COLO829 (cell line): Measurements from ENCODE around the gene UBR4.

Source experiments
- DNase-seq: peaks from one replicate; pipeline ENCODE4 v3.0.0; 2012; ENCODE audit warnings: low spot score

UBR4 gene

GRCh38 chr1:19035377-19036040, 174.6 kb downstream of the UBR4 start:
- no peak for DNase-seq

- DNase-seq: no peak
Observed at GRCh38 chr1:19034721-19035120, 175.3 kb downstream of the UBR4 start.

GRCh38 chr1:19033926-19034680, 176.0 kb downstream of the UBR4 start:
- no peak for DNase-seq

- no peak for DNase-seq
Observed at GRCh38 chr1:19033515-19033839, 176.6 kb downstream of the UBR4 start.

GRCh38 chr1:19032701-19033514, 177.2 kb downstream of the UBR4 start:
- no peak for DNase-seq

GRCh38 chr1:19032413-19032695, 177.7 kb downstream of the UBR4 start:
- no peak for DNase-seq

GRCh38 chr1:19029191-19030085, 180.6 kb downstream of the UBR4 start:
- DNase-seq: no peak

GRCh38 chr1:19028546-19029129, 181.4 kb downstream of the UBR4 start:
- DNase-seq: no peak

- no peak for DNase-seq
Observed at GRCh38 chr1:19028110-19028509, 182.0 kb downstream of the UBR4 start.
